SJCRH30 (cell line): ENCODE results near the gene HORMAD1. TPM values are rescaled to one million over a fixed set of nuclear protein-coding genes. Genes with fewer than 3 reads are reported as not detected.
"Not testable (repeated sequence)": the region's sequence is repeated elsewhere in the genome, so short reads cannot be mapped to it uniquely, and the experiment has no call there.

Source experiments
- DNase-seq, 2 experiments: peaks; one replicate each; pipeline ENCODE4 v3.0.0-alpha.2; 2015 to 2020
- H3K27ac ChIP-seq: fragments of 250-450 bp; sonication (Bioruptor Pico); 2 replicates; pipeline ENCODE4 v1.5.1; 2020; ENCODE audit warnings: mild to moderate bottlenecking, moderate library complexity
- H3K27me3 ChIP-seq: fragments of 250-450 bp; sonication (Bioruptor Pico); 2 replicates; pipeline ENCODE4 v1.5.1; 2020; ENCODE audit warnings: mild to moderate bottlenecking, moderate library complexity
- H3K36me3 ChIP-seq: fragments of 250-450 bp; sonication (Bioruptor Pico); 2 replicates; pipeline ENCODE4 v1.5.1; 2020; ENCODE audit warnings: mild to moderate bottlenecking, moderate library complexity
- H3K4me1 ChIP-seq: fragments of 250-450 bp; sonication (Bioruptor Pico); 2 replicates; pipeline ENCODE4 v1.5.1; 2020; ENCODE audit warnings: mild to moderate bottlenecking, moderate library complexity
- H3K4me3 ChIP-seq: fragments of 250-450 bp; sonication (Bioruptor Pico); 2 replicates; pipeline ENCODE4 v1.5.1; 2020; ENCODE audit warnings: mild to moderate bottlenecking, moderate library complexity
- H3K9me3 ChIP-seq: fragments of 250-450 bp; sonication (Bioruptor Pico); replicated peaks from 2 replicates; pipeline ENCODE4 v1.5.1; 2020; ENCODE audit warnings: mild to moderate bottlenecking, moderate library complexity
- total RNA-seq: library from RNA; depleted of rRNA; stranded (reverse); fragments of >200 nt; shearing (Covaris generic); gene quantifications from 2 replicates; pipeline ENCODE4 v1.2.3, GENCODE V29; 2014

The HORMAD1 gene
- total RNA-seq, 1 experiment from 2014 or later: 0.36 TPM

- Histone ChIP-seq H3K4me1 (no peaks in the 10 kb centered on the region), H3K36me3 (no peaks in the 10 kb centered on the region), H3K9me3 (no peaks in the 10 kb centered on the region), H3K4me3 (no peak overlapping the region), H3K27ac (no peak overlapping the region), H3K27me3 (no peaks in the 10 kb centered on the region)
- DNase-seq: no peak
Observed at GRCh38 chr1:150730130-150730721, 9.5 kb upstream of the HORMAD1 start.

DNA sequence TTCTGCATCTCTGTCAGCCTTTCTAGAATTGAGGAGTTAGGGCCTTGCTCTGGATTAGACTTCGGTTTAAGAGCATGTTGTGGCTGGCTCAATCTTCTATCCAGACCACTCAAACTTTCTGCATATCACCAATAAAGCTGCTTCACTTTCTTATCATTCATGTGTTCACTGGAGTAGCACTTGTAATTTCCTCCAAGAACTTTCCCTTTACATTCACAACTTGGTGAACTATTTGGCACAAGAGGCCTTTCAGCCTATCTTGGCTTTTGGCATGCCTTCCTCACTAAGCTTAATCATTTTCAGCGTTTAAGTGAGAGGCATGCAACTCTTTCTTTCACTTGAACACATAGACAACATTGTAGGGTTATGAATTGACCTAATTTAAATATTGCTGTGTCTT, 3.6 kb upstream of the HORMAD1 start:
- Histone ChIP-seq H3K4me1 (no peaks in the 10 kb centered on the region), H3K9me3 (no peaks in the 10 kb centered on the region), H3K36me3 (no peaks in the 10 kb centered on the region), H3K4me3 (no peak overlapping the region), H3K27me3 (no peaks in the 10 kb centered on the region), H3K27ac (no peak overlapping the region)
- no peak for DNase-seq

- no peaks in the 10 kb centered on the region for H3K4me1 ChIP-seq
Observed at GRCh38 chr1:150720098-150720497, 597 bp downstream of the HORMAD1 start.

GRCh38 chr1:150718225-150718891, 2.3 kb downstream of the HORMAD1 start:
- Histone ChIP-seq H3K4me3 (no peak overlapping the region), H3K9me3 (no peaks in the 10 kb centered on the region), H3K36me3 (no peaks in the 10 kb centered on the region), H3K27me3 (no peaks in the 10 kb centered on the region), H3K4me1 (no peaks in the 10 kb centered on the region), H3K27ac (no peak overlapping the region)
- no peak for DNase-seq

More at GRCh38 chr1:150720098-150720497, 597 bp downstream of the HORMAD1 start:
- Histone ChIP-seq H3K36me3 (no peaks in the 10 kb centered on the region), H3K27ac (no peak overlapping the region), H3K4me3 (no peak overlapping the region), H3K9me3 (no peaks in the 10 kb centered on the region), H3K27me3 (no peaks in the 10 kb centered on the region)
- DNase-seq: no peak

GRCh38 chr1:150709031-150709430, 11.7 kb downstream of the HORMAD1 start:
- not testable (repeated sequence) for H3K4me1 ChIP-seq, H3K27ac ChIP-seq, DNase-seq, H3K27me3 ChIP-seq, H3K36me3 ChIP-seq, H3K9me3 ChIP-seq, H3K4me3 ChIP-seq

- Histone ChIP-seq H3K27ac (no peak overlapping the region), H3K27me3 (no peaks in the 10 kb centered on the region), H3K9me3 (no peaks in the 10 kb centered on the region), H3K4me1 (no peaks in the 10 kb centered on the region), H3K4me3 (no peak overlapping the region), H3K36me3 (no peaks in the 10 kb centered on the region)
- DNase-seq: no peak
Observed at GRCh38 chr1:150708595-150708994, 12.1 kb downstream of the HORMAD1 start.

DNA sequence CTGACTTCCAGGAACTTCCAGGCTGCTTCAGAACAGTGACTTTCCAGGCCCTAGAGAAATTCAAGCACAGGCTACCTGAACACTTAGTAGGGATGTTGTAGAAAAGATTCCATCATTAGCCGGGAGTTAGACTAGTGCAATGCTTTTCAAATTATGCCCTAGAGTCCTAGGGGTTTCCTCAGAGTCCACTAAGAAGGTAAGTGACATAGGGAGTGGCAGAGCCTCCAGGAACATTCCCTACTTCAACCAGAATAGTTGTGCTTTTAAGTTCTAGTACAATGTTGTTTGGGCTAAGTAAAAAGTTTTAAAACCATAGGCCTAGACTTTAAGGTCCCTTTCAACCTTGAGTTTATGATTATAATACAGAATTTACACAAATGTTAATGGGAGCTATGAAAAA, 14.6 kb downstream of the HORMAD1 start:
- Histone ChIP-seq H3K4me1 (no peaks in the 10 kb centered on the region), H3K9me3 (no peaks in the 10 kb centered on the region), H3K27ac (no peak overlapping the region), H3K4me3 (no peak overlapping the region), H3K27me3 (no peaks in the 10 kb centered on the region), H3K36me3 (no peaks in the 10 kb centered on the region)
- DNase-seq: no peak

- no peaks in the 10 kb centered on the region for H3K36me3 ChIP-seq
- H3K9me3 ChIP-seq: no peaks in the 10 kb centered on the region
- DNase-seq: no peak
- no peak overlapping the region for H3K27ac ChIP-seq
- H3K4me1 ChIP-seq: no peaks in the 10 kb centered on the region
- H3K27me3 ChIP-seq: no peaks in the 10 kb centered on the region
- H3K4me3 ChIP-seq: no peak overlapping the region
Observed at GRCh38 chr1:150703427-150703826, 17.3 kb downstream of the HORMAD1 start.

- Histone ChIP-seq H3K36me3 (peaks cover 18% of the 10 kb centered on the region), H3K4me1 (no peaks in the 10 kb centered on the region), H3K27me3 (no peaks in the 10 kb centered on the region), H3K27ac (no peak within 1 kb of the TSS), H3K4me3 (peak within 1 kb of the TSS; percentile 71), H3K9me3 (no peaks in the 10 kb centered on the region)
- peak; percentile 95 to 98 for DNase-seq
Observed at GRCh38 chr1:150696995-150697927, 23.4 kb downstream of the HORMAD1 start, which contains the start of gene GOLPH3L. GOLPH3L (minus strand) TSS chr1:150697154; CDS start chr1:150694838, 2,316 bp downstream.

GRCh38 chr1:150696590-150696989, 24.1 kb downstream of the HORMAD1 start:
- DNase-seq: peak in 1 of 2 experiments; percentile 13
- H3K36me3 ChIP-seq: peaks cover 24% of the 10 kb centered on the region
- H3K4me1 ChIP-seq: no peaks in the 10 kb centered on the region
- H3K27ac ChIP-seq: no peak overlapping the region
- H3K27me3 ChIP-seq: no peaks in the 10 kb centered on the region
- no peaks in the 10 kb centered on the region for H3K9me3 ChIP-seq
- H3K4me3 ChIP-seq: peak overlapping the region; percentile 71

DNA sequence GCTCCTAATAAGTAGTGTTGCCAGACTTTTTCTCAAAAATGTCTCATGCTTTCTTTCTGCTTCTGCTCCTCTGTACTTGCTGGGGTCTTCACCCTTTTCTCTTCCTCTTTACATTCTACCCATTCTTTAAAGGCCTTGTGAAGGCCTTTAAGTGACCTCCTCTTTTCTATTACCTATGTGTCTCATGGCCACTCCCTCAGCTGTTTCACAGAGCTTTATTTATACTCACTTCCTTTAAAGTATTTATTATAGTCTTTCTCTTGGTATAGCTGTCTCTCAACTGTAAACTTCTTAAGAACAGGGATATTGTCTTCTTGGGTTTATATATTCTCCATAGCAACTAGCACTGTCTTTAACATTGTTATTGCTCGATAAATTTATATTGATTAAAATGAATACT, 24.5 kb downstream of the HORMAD1 start:
- H3K9me3 ChIP-seq: no peaks in the 10 kb centered on the region
- DNase-seq: no peak
- peak overlapping the region; percentile 71 for H3K4me3 ChIP-seq
- H3K27me3 ChIP-seq: no peaks in the 10 kb centered on the region
- no peak overlapping the region for H3K27ac ChIP-seq
- peaks cover 24% of the 10 kb centered on the region for H3K36me3 ChIP-seq
- no peaks in the 10 kb centered on the region for H3K4me1 ChIP-seq

DNA sequence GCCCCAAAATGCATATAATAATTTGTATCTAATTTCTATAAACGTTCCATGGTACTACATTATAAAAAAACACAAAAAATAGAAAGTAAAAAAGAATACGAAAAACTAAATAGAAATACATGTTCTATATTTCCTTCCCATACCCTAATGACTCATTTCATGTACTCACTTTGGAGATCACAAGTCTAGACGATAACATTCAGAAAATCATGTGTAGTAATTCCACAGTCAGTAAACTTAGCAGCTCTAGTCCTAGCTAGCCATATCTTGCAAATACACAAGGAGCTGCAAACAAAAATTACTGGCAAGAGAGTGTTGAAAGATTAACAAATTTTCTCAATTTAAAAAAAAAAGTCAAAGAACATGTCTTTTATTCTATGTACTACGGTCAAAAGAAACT, 25.1 kb downstream of the HORMAD1 start:
- Histone ChIP-seq H3K36me3 (peaks cover 24% of the 10 kb centered on the region), H3K9me3 (no peaks in the 10 kb centered on the region), H3K27ac (no peak overlapping the region), H3K27me3 (no peaks in the 10 kb centered on the region), H3K4me3 (no peak overlapping the region), H3K4me1 (no peaks in the 10 kb centered on the region)
- no peak for DNase-seq

DNA sequence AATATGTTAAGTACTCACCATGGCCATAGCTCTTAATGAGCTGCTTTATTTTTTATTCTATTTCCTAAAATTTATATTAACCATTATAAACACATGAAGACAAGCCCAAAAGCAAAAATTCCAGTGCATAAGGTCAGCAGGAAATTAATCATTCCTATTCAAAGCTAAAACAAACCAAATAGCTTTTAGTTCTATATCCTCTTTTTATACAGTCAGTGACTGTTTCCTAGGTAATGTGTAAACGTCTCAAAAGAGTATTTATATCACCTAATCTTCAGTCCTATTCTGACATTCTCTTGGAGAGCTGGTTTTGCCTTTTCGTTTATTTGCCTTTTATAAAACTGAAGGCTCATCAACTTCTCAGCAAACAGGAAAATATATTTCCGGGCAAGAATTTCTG, 28.0 kb downstream of the HORMAD1 start:
- Histone ChIP-seq H3K27ac (no peak overlapping the region), H3K36me3 (peaks cover 24% of the 10 kb centered on the region), H3K9me3 (no peaks in the 10 kb centered on the region), H3K4me3 (no peak overlapping the region), H3K4me1 (no peaks in the 10 kb centered on the region), H3K27me3 (no peaks in the 10 kb centered on the region)
- no peak for DNase-seq

DNA sequence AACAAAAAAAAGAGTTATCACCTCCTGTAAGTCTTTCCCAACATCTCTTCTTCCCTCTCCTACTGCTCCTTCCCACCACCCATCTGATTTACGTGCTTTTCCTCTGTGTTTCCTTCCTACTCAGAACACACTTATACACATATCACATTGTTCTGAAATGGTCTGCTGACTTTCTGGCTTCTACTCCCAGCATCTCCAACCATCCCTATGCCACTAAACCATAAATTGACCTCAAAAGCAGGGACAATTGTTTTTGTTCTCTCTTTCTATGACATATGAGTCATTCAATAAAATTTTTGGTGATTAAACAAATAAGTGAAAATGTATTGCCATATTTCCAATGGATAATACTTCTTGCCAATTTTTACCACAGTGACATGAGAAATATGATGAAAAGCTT, 31.9 kb downstream of the HORMAD1 start:
- Histone ChIP-seq H3K36me3 (peaks cover 24% of the 10 kb centered on the region), H3K4me3 (no peak overlapping the region), H3K4me1 (no peaks in the 10 kb centered on the region), H3K27me3 (no peaks in the 10 kb centered on the region), H3K27ac (no peak overlapping the region), H3K9me3 (no peaks in the 10 kb centered on the region)
- no peak for DNase-seq

- no peak overlapping the region for H3K4me3 ChIP-seq
- H3K27me3 ChIP-seq: no peaks in the 10 kb centered on the region
- H3K4me1 ChIP-seq: no peaks in the 10 kb centered on the region
- H3K9me3 ChIP-seq: no peaks in the 10 kb centered on the region
- DNase-seq: no peak
- H3K27ac ChIP-seq: no peak overlapping the region
- peaks cover 6% of the 10 kb centered on the region for H3K36me3 ChIP-seq
Observed at GRCh38 chr1:150686275-150686674, 34.4 kb downstream of the HORMAD1 start.
